GM21367 (cell line): ENCODE results near the gene ACTR10.
A peak's percentile ranks its signal among the peaks of the same experiment; 100 is the strongest.

Source experiments
- ATAC-seq: cut with Tn5 transposase; IDR thresholded peaks from one replicate; pipeline ENCODE4 v1.9.1; 2021; ENCODE audit not compliant: unreplicated experiment

ACTR10 gene

DNA sequence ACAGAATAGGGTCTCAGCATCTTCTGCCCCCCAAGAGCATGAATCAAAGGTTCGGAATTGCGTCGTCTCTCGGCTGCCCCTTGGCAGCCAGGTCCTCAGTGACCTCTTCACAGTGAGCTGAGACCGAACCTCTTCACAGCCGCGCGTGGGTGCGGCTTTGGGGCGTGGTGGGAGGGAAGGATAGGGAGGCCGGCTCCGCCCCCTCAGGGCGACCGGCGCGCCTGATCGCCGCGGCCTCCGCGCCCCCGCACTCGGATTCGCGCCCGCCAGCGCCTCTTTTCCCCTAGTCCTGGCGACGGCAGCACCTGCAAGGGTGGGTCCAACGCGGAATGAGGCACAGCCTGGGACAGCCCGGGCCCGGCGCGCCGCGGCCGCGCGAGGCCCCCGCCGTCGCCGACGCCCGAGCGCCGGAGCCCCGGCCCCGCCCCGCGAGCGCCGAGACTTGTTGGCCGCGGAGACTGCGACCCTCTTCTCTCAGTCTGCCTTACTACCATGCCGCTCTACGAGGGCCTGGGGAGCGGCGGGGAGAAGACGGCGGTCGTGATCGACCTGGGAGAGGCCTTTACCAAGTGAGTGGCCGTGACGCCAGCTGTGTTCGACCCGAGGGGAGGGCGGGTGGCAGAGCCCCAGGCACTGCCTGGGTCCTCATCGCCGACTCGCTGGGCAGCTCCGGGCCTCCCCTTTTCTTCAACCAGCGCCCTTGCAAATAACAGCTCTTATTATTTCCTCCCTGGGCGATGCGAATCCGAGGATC, at the start of gene ACTR10:
ACTR10 (plus strand) TSS at position 424 of the 754 bp plus-strand sequence; CDS start at position 493, 69 bp downstream.
- peak; percentile 91 for ATAC-seq

DNA sequence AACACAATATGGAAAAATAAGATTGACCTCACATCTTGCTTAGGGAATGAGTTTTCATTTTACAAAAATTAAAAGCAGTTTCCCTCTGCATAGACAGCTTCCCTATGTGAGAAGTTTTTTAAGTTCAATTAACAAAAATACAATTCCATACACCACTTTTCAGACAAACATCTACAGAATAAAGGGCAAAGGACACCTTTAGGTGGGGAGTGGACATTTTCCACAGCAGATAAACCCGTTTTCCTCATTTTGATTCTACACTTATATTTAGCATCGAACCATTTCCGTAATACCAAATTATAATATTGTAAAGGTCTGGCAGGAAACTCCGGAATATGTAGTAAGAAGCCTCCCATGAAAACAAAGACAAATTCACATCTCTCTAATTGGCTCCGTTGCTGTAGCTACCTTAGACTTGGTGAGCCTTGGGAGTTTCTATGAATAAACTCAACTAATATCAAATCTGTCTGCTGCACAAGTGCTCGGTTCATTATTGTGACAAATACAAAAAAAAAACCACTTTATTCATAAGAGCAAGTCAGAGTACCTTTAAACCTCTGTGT, 49.6 kb upstream of the ACTR10 start:
- no peak for ATAC-seq

- ATAC-seq, result peak; percentile 26
These were observed 48.6 kb upstream of the ACTR10 start for GRCh38 chr14:58151133-58152013.

- peak; percentile 98 for ATAC-seq
These were observed 47.7 kb upstream of the ACTR10 start, which contains the start of gene ARMH4 for GRCh38 chr14:58152014-58152857. TSS of gene ARMH4 (minus strand) at chr14:58152213. CDS start at chr14:58139358, 12,855 bp downstream.

- no peak for ATAC-seq
These were observed 39.4 kb upstream of the ACTR10 start for GRCh38 chr14:58160561-58160960.

GRCh38 chr14:58166005-58166983, 33.7 kb upstream of the ACTR10 start:
- ATAC-seq, result peak; percentile 40

GRCh38 chr14:58167057-58167456, 32.9 kb upstream of the ACTR10 start:
- no peak for ATAC-seq

- ATAC-seq, result no peak
These were observed 32.1 kb upstream of the ACTR10 start for GRCh38 chr14:58167891-58168290.

- ATAC-seq, result peak; percentile 97
These were observed 28.9 kb upstream of the ACTR10 start for GRCh38 chr14:58171090-58171489.

- ATAC-seq, result no peak
These were observed 22.8 kb upstream of the ACTR10 start for GRCh38 chr14:58177125-58177524.

GRCh38 chr14:58189176-58189575, 10.8 kb upstream of the ACTR10 start:
- ATAC-seq, result no peak

- no peak for ATAC-seq
These were observed 8.0 kb upstream of the ACTR10 start for GRCh38 chr14:58191763-58192601.

- no peak for ATAC-seq
These were observed 6.4 kb upstream of the ACTR10 start for GRCh38 chr14:58193542-58193941.

DNA sequence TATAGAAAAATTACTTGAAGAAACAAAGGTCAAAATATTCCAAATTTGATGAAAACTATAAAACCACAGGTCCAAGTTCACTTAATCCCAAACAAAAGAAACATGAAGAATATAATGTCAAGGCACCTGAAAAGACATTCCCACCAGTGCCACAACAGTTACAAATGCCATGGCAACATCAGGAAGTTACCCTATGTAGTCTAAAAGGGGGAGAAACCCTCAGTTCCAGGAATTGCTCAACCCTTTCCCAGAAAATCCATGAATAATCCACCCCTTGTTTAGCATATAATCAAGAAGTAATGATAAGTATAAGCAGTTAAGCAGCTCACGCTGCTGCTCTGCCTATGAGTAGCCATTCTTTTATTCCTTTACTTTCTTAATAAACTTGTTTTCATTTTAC, 3.8 kb upstream of the ACTR10 start:
- ATAC-seq, result no peak

- no peak for ATAC-seq
These were observed 1.9 kb upstream of the ACTR10 start for GRCh38 chr14:58198086-58198485.

GRCh38 chr14:58200480-58200841, 512 bp downstream of the ACTR10 start:
- peak; percentile 5 for ATAC-seq

DNA sequence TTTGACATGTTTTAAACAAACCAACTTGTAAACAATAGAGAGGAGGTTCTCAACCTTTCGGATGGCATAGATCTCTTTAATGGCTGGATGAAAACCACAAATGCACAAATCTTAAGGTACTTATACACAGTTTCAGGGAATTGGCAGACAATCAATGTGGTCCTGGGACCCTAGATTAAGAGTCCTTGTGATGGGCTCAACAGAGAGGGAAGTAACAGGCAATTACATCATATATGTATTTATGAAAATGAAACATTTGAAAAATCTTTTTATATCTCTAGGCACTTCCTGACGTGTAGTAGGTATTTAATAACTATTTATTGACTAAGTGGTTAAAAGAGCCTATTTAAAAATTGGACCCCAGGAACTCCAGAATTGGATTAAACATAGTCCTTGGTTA, 897 bp downstream of the ACTR10 start:
- ATAC-seq, result no peak

DNA sequence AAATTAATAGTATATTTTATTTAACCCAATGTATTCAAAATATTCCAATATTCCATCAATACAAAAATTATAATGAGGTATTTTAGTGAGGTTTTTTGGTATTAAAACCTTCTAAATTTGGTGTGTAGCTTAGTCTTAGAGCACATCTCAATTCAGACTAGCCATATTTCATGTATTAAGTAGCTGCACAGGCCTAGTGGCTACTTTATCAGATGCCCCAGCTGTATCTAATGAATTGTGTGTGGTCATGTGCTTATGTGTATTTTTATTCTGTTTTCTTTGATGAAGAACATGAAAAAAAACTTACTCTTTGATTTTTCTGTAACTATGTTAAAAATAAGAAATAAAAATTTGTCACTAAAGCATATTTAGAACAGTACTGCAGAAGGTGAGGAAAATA, 13.2 kb downstream of the ACTR10 start:
- ATAC-seq, result no peak
